ENCODE data around the gene TMEM31. TPM values are rescaled to one million over a fixed set of nuclear protein-coding genes. Genes with fewer than 3 reads are reported as not detected.

The TMEM31 gene
- total and polyA plus RNA-seq, 9 of the 15 experiments (the other 6 are each of a cell fraction or from before 2014, with no cell fraction given), result 0.18 TPM; not detected in 8

DNA sequence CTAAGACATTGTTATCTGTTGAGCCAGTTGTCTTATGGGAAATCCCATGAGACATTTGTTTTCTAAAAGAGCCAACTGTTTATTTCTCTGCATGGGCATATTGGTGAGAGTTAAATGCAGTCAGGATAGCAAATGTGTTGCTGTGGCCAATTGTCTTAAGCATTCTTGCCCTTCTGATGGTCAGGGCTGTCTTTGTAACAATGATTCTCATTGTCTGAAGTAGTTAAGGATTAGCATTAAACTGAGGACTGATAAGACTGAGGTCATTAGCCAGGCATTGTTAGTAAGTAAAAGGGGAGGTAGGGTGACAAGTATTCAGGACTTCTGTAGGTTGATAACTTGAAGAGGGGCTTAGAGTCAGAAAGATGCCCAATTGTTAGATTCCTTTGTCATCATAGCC, 13.0 kb upstream of the TMEM31 start:
- CTCF ChIA-PET (ENCODE audit: low intra/inter-chr PET ratio), result no interaction called here
- intact Hi-C loops (cut with micrococcal nuclease), result no loop called here
- POLR2A ChIA-PET, result no interaction called here
- H3K4me2 ChIP-seq (ENCODE audit: insufficient read depth, low read length), result no peak overlapping the region
- no TSS peak for BruUV-seq (replicated peaks)
- no peak overlapping the region for H3K4me3 ChIP-seq
- no peaks in the 10 kb centered on the region for H3K9me3 ChIP-seq (replicated peaks; ENCODE audit: control insufficient read depth, insufficient read depth, low read depth, low read length)
- DNase-seq (ENCODE audit: extremely low read depth in 1 of 4, low spot score in 3 of 4) (no peak), ATAC-seq (no peak), FAIRE-seq (no peak)
- no peaks in the 10 kb centered on the region for H3K79me2 ChIP-seq (ENCODE audit: control insufficient read depth, insufficient read depth, low read length)
- H3K4me1 ChIP-seq (replicated peaks in 1 of 2; ENCODE audit: control insufficient read depth in 2 of 2, insufficient read depth in 2 of 2, low read length in 2 of 2), result no peaks in the 10 kb centered on the region
- in situ Hi-C loops (cut with MboI), result no loop called here
- H3K27me3 ChIP-seq (ENCODE audit: control insufficient read depth in 2 of 2, insufficient read depth in 2 of 2, low read length in 2 of 2), result no peaks in the 10 kb centered on the region; a peak in 2 of 5 replicates
- H3K9me1 ChIP-seq (ENCODE audit: control insufficient read depth, insufficient read depth, low read length), result no peaks in the 10 kb centered on the region
- TF ChIP-seq PTTG1 (tag; IDR thresholded peaks at IDR 0.05; ENCODE audit: low read depth) (no peak), GATAD2B (IDR thresholded peaks at IDR 0.05; ENCODE audit: borderline replicate concordance) (no peak), NR0B1 (IDR thresholded peaks at IDR 0.05; ENCODE audit: partially characterized antibody) (no peak), XRCC5 (IDR thresholded peaks at IDR 0.05; ENCODE audit: low read depth, low read length) (no peak), EZH2 (IDR thresholded peaks at IDR 0.05; ENCODE audit: borderline replicate concordance, low read depth, low read length) (no peak), JUND (IDR thresholded peaks at IDR 0.05; ENCODE audit: borderline replicate concordance, low read depth, low read length) (no peak), JUND (tag; IDR thresholded peaks at IDR 0.05; ENCODE audit: borderline replicate concordance, low read depth, low read length) (no peak), TFAP4 (CRISPR knock-in tag; IDR thresholded peaks at IDR 0.05; ENCODE audit: borderline replicate concordance) (no peak), TBL1XR1 (IDR thresholded peaks at IDR 0.05; ENCODE audit: low read length in 2 of 2) (no peak), PHF20 (IDR thresholded peaks at IDR 0.05; ENCODE audit: partially characterized antibody) (no peak), NR2C1 (IDR thresholded peaks at IDR 0.05) (no peak), NR2C1 (tag; IDR thresholded peaks at IDR 0.05) (no peak), TFAM (CRISPR knock-in tag; conservative IDR thresholded peaks at IDR 0.05) (no peak), DACH1 (IDR thresholded peaks at IDR 0.05; ENCODE audit: partially characterized antibody) (no peak), ZC3H8 (IDR thresholded peaks at IDR 0.05) (no peak), TCF7L2 (IDR thresholded peaks at IDR 0.05; ENCODE audit: low read depth, low read length) (no peak)
- TF ChIP-seq, protein P1, sequence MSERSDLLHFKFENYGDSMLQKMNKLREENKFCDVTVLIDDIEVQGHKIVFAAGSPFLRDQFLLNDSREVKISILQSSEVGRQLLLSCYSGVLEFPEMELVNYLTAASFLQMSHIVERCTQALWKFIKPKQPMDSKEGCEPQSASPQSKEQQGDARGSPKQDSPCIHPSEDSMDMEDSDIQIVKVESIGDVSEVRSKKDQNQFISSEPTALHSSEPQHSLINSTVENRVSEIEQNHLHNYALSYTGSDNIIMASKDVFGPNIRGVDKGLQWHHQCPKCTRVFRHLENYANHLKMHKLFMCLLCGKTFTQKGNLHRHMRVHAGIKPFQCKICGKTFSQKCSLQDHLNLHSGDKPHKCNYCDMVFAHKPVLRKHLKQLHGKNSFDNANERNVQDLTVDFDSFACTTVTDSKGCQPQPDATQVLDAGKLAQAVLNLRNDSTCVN (CRISPR knock-in tag; IDR thresholded peaks at IDR 0.05), result no peak
- TF ChIP-seq, protein P2, sequence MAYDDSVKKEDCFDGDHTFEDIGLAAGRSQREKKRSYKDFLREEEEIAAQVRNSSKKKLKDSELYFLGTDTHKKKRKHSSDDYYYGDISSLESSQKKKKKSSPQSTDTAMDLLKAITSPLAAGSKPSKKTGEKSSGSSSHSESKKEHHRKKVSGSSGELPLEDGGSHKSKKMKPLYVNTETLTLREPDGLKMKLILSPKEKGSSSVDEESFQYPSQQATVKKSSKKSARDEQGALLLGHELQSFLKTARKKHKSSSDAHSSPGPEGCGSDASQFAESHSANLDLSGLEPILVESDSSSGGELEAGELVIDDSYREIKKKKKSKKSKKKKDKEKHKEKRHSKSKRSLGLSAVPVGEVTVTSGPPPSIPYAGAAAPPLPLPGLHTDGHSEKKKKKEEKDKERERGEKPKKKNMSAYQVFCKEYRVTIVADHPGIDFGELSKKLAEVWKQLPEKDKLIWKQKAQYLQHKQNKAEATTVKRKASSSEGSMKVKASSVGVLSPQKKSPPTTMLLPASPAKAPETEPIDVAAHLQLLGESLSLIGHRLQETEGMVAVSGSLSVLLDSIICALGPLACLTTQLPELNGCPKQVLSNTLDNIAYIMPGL (CRISPR knock-in tag; IDR thresholded peaks at IDR 0.05), result no peak
- TF ChIP-seq, protein P3, sequence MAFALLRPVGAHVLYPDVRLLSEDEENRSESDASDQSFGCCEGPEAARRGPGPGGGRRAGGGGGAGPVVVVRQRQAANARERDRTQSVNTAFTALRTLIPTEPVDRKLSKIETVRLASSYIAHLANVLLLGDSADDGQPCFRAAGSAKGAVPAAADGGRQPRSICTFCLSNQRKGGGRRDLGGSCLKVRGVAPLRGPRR (CRISPR knock-in tag; IDR thresholded peaks at IDR 0.05), result no peak
- no peak overlapping the region for H2AFZ ChIP-seq (ENCODE audit: low read depth, low read length)
- no peak overlapping the region for H3K9ac ChIP-seq (ENCODE audit: insufficient read depth in 1 of 2, low read depth in 2 of 2, low read length in 2 of 2)
- H3K36me3 ChIP-seq (ENCODE audit: control insufficient read depth, insufficient read depth, low read length), result no peaks in the 10 kb centered on the region
- no peak overlapping the region for H3K27ac ChIP-seq (ENCODE audit: extremely low read depth, low read depth, low read length)
- H4K20me1 ChIP-seq (replicated peaks; ENCODE audit: control insufficient read depth, insufficient read depth, low read length), result no peaks in the 10 kb centered on the region

All from K562 (cell line).